ENCODE data around the gene ARHGAP28. TPM values are rescaled to one million over a fixed set of nuclear protein-coding genes. Genes with fewer than 3 reads are reported as not detected.

Gene ARHGAP28
- total and polyA plus RNA-seq, 10 of the 15 experiments (the other 5 are each of a cell fraction or from before 2014, with no cell fraction given) = not detected

DNA sequence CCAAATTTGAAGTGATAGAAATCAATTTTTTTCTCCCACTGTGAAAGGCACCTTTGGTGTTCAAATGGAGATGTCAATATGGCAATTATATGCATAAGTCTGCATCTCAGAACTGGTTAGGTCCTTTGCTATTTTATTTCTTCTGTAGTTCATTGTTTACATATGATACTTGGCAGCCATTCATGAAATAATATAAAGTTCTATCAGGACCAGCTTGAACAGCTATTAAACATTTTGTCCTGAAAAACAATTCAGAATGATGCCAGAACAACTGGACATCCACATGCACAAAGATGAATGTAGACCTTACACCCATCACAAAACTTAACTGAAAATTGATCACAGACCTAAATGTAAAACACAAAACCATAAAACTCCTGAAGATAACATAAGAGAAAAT, 41.8 kb upstream of the ARHGAP28 start:
- TF ChIP-seq, protein P1, sequence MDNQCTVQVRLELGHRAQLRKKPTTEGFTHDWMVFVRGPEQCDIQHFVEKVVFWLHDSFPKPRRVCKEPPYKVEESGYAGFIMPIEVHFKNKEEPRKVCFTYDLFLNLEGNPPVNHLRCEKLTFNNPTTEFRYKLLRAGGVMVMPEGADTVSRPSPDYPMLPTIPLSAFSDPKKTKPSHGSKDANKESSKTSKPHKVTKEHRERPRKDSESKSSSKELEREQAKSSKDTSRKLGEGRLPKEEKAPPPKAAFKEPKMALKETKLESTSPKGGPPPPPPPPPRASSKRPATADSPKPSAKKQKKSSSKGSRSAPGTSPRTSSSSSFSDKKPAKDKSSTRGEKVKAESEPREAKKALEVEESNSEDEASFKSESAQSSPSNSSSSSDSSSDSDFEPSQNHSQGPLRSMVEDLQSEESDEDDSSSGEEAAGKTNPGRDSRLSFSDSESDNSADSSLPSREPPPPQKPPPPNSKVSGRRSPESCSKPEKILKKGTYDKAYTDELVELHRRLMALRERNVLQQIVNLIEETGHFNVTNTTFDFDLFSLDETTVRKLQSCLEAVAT (IDR thresholded peaks at IDR 0.05) = no peak
- no peak for TF ChIP-seq SP1 (IDR thresholded peaks at IDR 0.05; ENCODE audit: low read depth, low read length)
- TF ChIP-seq SREBF2 (IDR thresholded peaks at IDR 0.05; ENCODE audit: low read length) = no peak
- TF ChIP-seq GABPA (IDR thresholded peaks at IDR 0.05; ENCODE audit: low read depth) = no peak
- TF ChIP-seq, protein P2, sequence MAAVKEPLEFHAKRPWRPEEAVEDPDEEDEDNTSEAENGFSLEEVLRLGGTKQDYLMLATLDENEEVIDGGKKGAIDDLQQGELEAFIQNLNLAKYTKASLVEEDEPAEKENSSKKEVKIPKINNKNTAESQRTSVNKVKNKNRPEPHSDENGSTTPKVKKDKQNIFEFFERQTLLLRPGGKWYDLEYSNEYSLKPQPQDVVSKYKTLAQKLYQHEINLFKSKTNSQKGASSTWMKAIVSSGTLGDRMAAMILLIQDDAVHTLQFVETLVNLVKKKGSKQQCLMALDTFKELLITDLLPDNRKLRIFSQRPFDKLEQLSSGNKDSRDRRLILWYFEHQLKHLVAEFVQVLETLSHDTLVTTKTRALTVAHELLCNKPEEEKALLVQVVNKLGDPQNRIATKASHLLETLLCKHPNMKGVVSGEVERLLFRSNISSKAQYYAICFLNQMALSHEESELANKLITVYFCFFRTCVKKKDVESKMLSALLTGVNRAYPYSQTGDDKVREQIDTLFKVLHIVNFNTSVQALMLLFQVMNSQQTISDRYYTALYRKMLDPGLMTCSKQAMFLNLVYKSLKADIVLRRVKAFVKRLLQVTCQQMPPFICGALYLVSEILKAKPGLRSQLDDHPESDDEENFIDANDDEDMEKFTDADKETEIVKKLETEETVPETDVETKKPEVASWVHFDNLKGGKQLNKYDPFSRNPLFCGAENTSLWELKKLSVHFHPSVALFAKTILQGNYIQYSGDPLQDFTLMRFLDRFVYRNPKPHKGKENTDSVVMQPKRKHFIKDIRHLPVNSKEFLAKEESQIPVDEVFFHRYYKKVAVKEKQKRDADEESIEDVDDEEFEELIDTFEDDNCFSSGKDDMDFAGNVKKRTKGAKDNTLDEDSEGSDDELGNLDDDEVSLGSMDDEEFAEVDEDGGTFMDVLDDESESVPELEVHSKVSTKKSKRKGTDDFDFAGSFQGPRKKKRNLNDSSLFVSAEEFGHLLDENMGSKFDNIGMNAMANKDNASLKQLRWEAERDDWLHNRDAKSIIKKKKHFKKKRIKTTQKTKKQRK (IDR thresholded peaks at IDR 0.05; ENCODE audit: low read depth, low read length) = no peak
- no peak for TF ChIP-seq SUZ12 (IDR thresholded peaks at IDR 0.05; ENCODE audit: unreplicated experiment)
- no peak for TF ChIP-seq NFXL1 (IDR thresholded peaks at IDR 0.05; ENCODE audit: borderline replicate concordance)
- TF ChIP-seq RFX5 (IDR thresholded peaks at IDR 0.05; ENCODE audit: low read depth, low read length) = no peak
- TF ChIP-seq, protein P3, sequence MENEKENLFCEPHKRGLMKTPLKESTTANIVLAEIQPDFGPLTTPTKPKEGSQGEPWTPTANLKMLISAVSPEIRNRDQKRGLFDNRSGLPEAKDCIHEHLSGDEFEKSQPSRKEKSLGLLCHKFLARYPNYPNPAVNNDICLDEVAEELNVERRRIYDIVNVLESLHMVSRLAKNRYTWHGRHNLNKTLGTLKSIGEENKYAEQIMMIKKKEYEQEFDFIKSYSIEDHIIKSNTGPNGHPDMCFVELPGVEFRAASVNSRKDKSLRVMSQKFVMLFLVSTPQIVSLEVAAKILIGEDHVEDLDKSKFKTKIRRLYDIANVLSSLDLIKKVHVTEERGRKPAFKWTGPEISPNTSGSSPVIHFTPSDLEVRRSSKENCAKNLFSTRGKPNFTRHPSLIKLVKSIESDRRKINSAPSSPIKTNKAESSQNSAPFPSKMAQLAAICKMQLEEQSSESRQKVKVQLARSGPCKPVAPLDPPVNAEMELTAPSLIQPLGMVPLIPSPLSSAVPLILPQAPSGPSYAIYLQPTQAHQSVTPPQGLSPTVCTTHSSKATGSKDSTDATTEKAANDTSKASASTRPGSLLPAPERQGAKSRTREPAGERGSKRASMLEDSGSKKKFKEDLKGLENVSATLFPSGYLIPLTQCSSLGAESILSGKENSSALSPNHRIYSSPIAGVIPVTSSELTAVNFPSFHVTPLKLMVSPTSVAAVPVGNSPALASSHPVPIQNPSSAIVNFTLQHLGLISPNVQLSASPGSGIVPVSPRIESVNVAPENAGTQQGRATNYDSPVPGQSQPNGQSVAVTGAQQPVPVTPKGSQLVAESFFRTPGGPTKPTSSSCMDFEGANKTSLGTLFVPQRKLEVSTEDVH (IDR thresholded peaks at IDR 0.05; ENCODE audit: low read depth, partially characterized antibody) = no peak
- no peak for TF ChIP-seq LARP7 (IDR thresholded peaks at IDR 0.05)
- no TSS peak for BruUV-seq (replicated peaks)
- no peak overlapping the region for H2AFZ ChIP-seq (ENCODE audit: control insufficient read depth, low read depth, low read length)
- intact Hi-C loops (cut with micrococcal nuclease; ENCODE audit: unreplicated experiment) (no loop called here), in situ Hi-C loops (cut with MboI) (no loop called here)
- H3K9me3 ChIP-seq (replicated peaks; ENCODE audit: control insufficient read depth, insufficient read depth, low read length) = no peaks in the 10 kb centered on the region
- no peaks in the 10 kb centered on the region for H3K79me2 ChIP-seq (ENCODE audit: control insufficient read depth, insufficient read depth, low read length)
- FAIRE-seq = no peak
- ChIA-PET CTCF (no interaction called here), SMC1A (ENCODE audit: uncharacterized antibody, unreplicated experiment) (no interaction called here), RAD21 (ENCODE audit: unreplicated experiment) (no interaction called here), POLR2A (no interaction called here)
- no peaks in the 10 kb centered on the region for H3K36me3 ChIP-seq (ENCODE audit: control insufficient read depth in 2 of 2, insufficient read depth in 2 of 2, low read length in 1 of 2)
- no peak overlapping the region for H3K27ac ChIP-seq (ENCODE audit: control insufficient read depth, insufficient read depth)
- H3K4me2 ChIP-seq (ENCODE audit: control insufficient read depth, insufficient read depth) = no peak overlapping the region
- no peaks in the 10 kb centered on the region for H3K4me1 ChIP-seq (ENCODE audit: control insufficient read depth, insufficient read depth, low read length)
- no peak overlapping the region for H3K4me3 ChIP-seq
- DNase-seq (ENCODE audit: low read depth, low spot score) = no peak
- H3K27me3 ChIP-seq (replicated peaks in 1 of 2; ENCODE audit: control insufficient read depth in 2 of 2, insufficient read depth in 2 of 2, low read length in 1 of 2) = no peaks in the 10 kb centered on the region
- H4K20me1 ChIP-seq (ENCODE audit: control insufficient read depth, insufficient read depth) = no peaks in the 10 kb centered on the region
- H3K9ac ChIP-seq (ENCODE audit: control insufficient read depth, insufficient read depth, low read length) = no peak overlapping the region
- ATAC-seq = no peak
